Measurements from ENCODE around the gene GRIP1. TPM values are rescaled to one million over a fixed set of nuclear protein-coding genes. Genes with fewer than 3 reads are reported as not detected.
"Not testable (repeated sequence)": the region's sequence is repeated elsewhere in the genome, so short reads cannot be mapped to it uniquely, and the experiment has no call there.

Gene GRIP1
- total RNA-seq, 2 experiments from 2014 or later = 0.53 to 2.4 TPM

DNA sequence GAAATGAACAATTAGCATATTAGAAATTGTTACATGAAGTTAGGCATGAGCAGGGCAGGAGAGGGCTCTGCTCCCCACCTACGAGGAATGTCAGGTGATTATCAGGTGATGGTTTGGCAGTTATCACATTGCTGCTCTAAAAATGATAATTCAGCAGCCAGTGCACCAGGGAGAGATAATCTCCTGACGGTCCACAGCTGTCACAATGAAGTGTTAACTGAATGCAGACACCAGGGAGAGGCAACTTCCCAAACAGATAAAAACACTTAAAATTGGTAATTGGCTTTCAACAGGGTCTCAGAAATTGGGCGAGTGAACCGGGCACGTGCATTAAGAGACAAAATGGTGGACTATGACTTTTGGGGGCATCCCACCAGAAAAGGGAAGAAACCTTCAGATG is 176.0 kb downstream of the GRIP1 start:
- H3K4me3 Mint-ChIP-seq = no peak overlapping the region
- CTCF ChIA-PET = no interaction called here
- H3K36me3 Mint-ChIP-seq (ENCODE audit: low read depth) = no peaks in the 10 kb centered on the region
- ATAC-seq = no peak
- intact Hi-C loops (cut with DNase I, micrococcal nuclease) = no loop called here
- DNase-seq = no peak
- POLR2A ChIA-PET = no interaction called here
- no peaks in the 10 kb centered on the region for H3K4me1 Mint-ChIP-seq
- H3K9me3 Mint-ChIP-seq (ENCODE audit: low read depth) = no peaks in the 10 kb centered on the region
- H3K27ac Mint-ChIP-seq = no peak overlapping the region
- H3K27me3 Mint-ChIP-seq = peaks cover 2% of the 10 kb centered on the region

DNA sequence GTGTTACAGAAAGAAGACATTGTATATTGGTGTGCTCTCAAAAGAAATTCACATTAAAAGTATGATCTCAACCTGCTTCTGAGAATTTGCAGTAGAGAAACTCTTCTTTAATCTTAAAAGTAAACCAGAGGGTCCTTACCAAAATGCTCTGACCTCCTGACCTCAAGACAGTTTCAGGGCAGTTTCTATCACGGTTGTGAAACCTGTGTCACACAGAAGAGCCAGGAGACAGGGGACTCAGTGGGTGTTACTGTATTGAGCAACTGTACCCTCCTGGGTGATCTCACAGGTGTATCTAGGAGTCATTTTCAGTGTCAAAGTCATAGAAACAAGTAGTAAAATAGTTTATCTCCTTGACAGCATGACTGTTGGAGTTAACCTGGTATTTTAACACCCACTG is 178.0 kb downstream of the GRIP1 start:
- H3K36me3 Mint-ChIP-seq (ENCODE audit: low read depth) = no peaks in the 10 kb centered on the region
- H3K4me1 Mint-ChIP-seq = no peaks in the 10 kb centered on the region
- no peak overlapping the region for H3K4me3 Mint-ChIP-seq
- H3K9me3 Mint-ChIP-seq (ENCODE audit: low read depth) = no peaks in the 10 kb centered on the region
- no peak overlapping the region for H3K27ac Mint-ChIP-seq
- H3K27me3 Mint-ChIP-seq = peaks cover 2% of the 10 kb centered on the region
- POLR2A ChIA-PET = no interaction called here
- CTCF ChIA-PET = interaction anchor here (0.9 kb wide), 1 partner anchor 89 kb away, joined by 3 read pairs; no protein-coding TSS in a partner anchor
- DNase-seq = peak; percentile 6
- intact Hi-C loops (cut with DNase I, micrococcal nuclease) = no loop called here
- ATAC-seq = peak; percentile 49

DNA sequence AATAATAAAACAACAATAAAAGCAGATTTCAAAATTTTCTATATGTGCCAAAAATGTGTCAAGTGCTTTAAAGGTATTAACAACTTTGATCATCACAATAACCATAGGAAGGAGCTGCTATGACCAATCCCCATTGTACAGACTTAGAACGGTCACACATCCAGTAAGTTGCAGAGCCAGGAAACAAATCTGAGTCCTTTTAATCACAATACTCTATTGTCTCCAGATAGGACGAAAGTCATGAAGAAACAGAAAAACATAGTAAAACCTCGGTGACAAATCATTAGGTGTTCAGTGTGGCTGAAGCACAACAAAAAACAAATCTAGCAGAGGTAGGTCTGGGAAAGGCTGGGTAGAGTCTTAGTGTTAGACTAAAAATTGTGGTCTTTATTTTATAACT is 178.8 kb downstream of the GRIP1 start:
- Mint-ChIP-seq H3K9me3 (ENCODE audit: low read depth) (no peaks in the 10 kb centered on the region), H3K4me3 (no peak overlapping the region), H3K27ac (no peak overlapping the region), H3K27me3 (peaks cover 2% of the 10 kb centered on the region), H3K36me3 (ENCODE audit: low read depth) (no peaks in the 10 kb centered on the region), H3K4me1 (no peaks in the 10 kb centered on the region)
- ATAC-seq (no peak), DNase-seq (no peak)
- ChIA-PET POLR2A (no interaction called here), CTCF (no interaction called here)
- intact Hi-C loops (cut with DNase I, micrococcal nuclease) = no loop called here

DNA sequence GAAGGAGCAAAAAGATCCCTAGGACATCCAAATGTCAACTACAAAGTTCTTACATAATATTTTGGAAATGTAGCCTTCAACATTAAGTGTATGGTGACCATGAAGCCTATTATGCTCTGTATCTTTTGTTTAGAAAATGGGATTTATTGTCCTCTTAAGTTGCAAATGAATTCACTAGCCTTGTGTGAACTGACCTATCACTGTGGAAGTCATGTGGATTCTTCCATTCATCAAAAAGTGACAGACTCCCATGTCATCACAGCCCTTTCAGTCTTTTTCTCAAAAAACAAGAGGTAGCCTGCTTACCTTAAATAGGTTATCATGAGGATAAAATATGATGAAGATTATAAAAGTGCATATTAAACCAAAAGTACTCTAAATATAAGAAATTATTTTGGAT is 179.9 kb downstream of the GRIP1 start:
- no peaks in the 10 kb centered on the region for H3K4me1 Mint-ChIP-seq
- no peak overlapping the region for H3K27ac Mint-ChIP-seq
- CTCF ChIA-PET = no interaction called here
- H3K9me3 Mint-ChIP-seq (ENCODE audit: low read depth) = no peaks in the 10 kb centered on the region
- ATAC-seq (no peak), DNase-seq (no peak)
- POLR2A ChIA-PET = no interaction called here
- H3K36me3 Mint-ChIP-seq (ENCODE audit: low read depth) = no peaks in the 10 kb centered on the region
- intact Hi-C loops (cut with DNase I, micrococcal nuclease) = no loop called here
- peaks cover 2% of the 10 kb centered on the region for H3K27me3 Mint-ChIP-seq
- no peak overlapping the region for H3K4me3 Mint-ChIP-seq

DNA sequence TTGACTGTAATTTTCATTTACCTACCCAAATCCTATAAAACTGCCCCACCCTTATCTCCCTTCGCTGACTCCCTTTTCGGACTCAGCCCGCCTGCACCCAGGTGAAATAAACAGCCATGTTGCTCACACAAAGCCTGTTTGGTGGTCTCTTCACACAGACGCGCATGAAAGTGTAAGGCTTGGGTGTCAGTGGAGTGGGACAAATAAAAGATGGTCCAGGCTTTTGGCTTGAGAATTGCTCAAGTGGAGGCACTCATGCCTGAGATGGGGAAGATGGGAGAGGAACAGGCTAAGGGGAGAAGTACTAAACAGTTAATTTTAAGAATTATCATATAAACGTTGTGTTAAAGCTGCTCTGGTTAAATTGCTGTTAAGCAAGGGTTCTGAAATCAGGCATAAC is 180.8 kb downstream of the GRIP1 start:
- H3K27ac Mint-ChIP-seq; ATAC-seq; CTCF ChIA-PET; POLR2A ChIA-PET; H3K9me3 Mint-ChIP-seq (ENCODE audit: low read depth); H3K27me3 Mint-ChIP-seq; intact Hi-C loops (cut with DNase I, micrococcal nuclease); H3K36me3 Mint-ChIP-seq (ENCODE audit: low read depth); DNase-seq; H3K4me3 Mint-ChIP-seq; H3K4me1 Mint-ChIP-seq: not testable (repeated sequence)

DNA sequence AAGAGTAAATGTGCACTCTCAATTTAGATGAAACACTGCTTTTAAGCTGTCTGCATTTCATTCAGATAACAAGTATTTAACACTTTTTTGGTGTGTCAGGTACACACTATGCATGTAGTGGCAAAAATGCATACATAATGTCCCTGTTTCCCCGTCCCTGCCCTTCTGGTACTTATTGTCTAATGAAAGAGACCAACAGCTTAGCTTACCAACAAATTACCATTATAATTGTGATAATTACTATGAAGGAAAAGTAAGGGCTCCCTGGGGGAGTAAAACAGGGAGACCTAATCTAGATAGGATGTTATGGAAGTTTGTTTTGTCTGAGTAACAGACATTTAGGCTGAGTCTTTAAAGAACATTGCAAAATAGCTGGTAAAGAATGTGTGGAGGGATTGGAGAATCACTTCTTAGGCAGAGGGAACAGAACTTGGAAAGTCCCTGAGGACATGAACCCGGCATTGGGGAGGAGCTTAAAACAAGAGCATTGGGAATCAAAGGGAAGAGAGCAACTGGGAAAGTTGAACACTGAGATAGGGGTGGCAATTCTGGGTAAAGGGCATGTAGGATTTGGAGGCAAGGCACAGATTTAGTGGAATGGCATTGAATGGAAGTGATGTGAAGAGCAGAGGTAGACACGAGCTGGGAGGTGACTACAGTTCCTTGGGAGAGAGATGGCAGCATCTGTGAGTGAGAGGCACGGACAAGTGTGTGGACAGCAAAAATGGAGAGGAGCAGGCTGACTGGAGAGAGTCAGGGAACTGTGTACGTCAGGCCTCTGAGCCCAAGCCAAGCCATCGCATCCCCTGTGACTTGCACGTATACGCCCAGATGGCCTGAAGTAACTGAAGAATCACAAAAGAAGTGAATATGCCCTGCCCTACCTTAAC is 181.6 kb downstream of the GRIP1 start:
- ChIA-PET CTCF (no interaction called here), POLR2A (no interaction called here)
- ATAC-seq (no peak), DNase-seq (no peak)
- Mint-ChIP-seq H3K4me1 (no peaks in the 10 kb centered on the region), H3K4me3 (no peak overlapping the region), H3K27me3 (peaks cover 2% of the 10 kb centered on the region), H3K27ac (no peak overlapping the region), H3K36me3 (ENCODE audit: low read depth) (no peaks in the 10 kb centered on the region), H3K9me3 (ENCODE audit: low read depth) (no peaks in the 10 kb centered on the region)
- intact Hi-C loops (cut with DNase I, micrococcal nuclease) = no loop called here

DNA sequence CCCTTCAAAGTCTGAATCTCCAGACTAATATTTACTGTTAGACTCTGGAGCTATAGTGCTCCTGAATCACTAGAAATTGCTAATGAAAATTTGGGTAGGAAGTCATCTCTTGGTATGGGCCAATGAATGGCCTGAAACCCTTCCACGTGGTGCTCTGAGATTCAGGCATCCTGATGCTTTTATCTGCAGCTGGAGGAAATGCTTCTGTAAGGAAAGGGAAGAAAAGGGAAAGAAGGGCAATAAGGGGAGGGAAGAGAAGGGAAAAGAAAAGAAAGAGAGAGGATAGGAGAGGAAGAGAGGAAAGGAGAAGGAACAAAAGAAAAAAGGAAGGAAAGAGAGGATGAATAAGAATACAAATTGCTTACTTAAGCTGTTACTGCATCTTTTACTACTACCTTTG is 182.3 kb downstream of the GRIP1 start:
- Mint-ChIP-seq H3K36me3 (ENCODE audit: low read depth) (no peaks in the 10 kb centered on the region), H3K9me3 (ENCODE audit: low read depth) (no peaks in the 10 kb centered on the region), H3K27ac (no peak overlapping the region), H3K27me3 (peaks cover 2% of the 10 kb centered on the region), H3K4me3 (no peak overlapping the region), H3K4me1 (no peaks in the 10 kb centered on the region)
- ATAC-seq (no peak), DNase-seq (no peak)
- ChIA-PET POLR2A (no interaction called here), CTCF (no interaction called here)
- intact Hi-C loops (cut with DNase I, micrococcal nuclease) = no loop called here

DNA sequence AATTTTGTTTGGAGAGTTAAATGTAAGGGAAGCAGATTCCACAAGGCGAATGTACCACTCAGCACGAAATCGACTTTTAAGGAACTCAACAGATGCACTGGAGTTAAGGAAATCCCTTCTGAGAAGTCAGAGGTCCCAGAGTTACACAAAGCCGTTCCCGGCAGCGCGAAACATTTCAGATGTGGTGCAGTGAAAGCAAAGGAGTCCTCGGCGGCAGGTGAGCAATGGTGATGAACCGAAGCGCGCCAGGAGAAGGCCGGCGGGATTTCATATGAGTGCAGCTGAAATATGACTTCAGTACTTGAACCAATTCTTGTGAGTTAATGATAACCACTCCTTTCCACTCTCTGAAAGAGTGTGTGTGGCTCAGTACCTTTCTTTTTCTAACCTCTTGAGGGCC is 183.2 kb downstream of the GRIP1 start:
- Mint-ChIP-seq H3K27ac (no peak overlapping the region), H3K4me3 (no peak overlapping the region), H3K9me3 (ENCODE audit: low read depth) (no peaks in the 10 kb centered on the region), H3K4me1 (no peaks in the 10 kb centered on the region), H3K27me3 (peaks cover 2% of the 10 kb centered on the region), H3K36me3 (ENCODE audit: low read depth) (no peaks in the 10 kb centered on the region)
- CTCF ChIA-PET = interaction anchor here (1.1 kb wide), 1 partner anchor 365 kb away, joined by 3 read pairs; no protein-coding TSS in a partner anchor
- POLR2A ChIA-PET = no interaction called here
- intact Hi-C loops (cut with DNase I, micrococcal nuclease) = no loop called here
- ATAC-seq = no peak
- no peak for DNase-seq

DNA sequence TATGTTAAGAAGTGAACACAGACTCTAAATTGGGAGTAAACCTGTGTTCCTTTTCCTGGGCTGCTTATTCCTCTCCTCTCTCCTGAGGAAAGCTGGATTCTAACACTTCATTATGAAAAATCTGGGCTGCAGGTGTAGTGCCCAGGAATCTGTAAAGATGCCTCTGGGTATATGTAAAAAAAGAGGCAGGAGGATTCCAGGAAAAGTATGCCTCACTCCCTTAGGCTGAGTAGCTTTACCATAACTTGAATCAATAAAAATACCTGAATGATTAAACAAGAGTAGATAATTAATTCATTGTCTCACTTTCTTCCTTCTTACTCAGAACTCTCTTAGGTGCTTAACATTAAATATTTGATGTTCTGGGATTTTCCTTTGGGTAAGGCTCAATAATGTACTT is 185.1 kb downstream of the GRIP1 start:
- Mint-ChIP-seq H3K4me3 (no peak overlapping the region), H3K9me3 (ENCODE audit: low read depth) (peaks cover 3% of the 10 kb centered on the region), H3K27me3 (peaks cover 2% of the 10 kb centered on the region), H3K27ac (no peak overlapping the region), H3K4me1 (no peaks in the 10 kb centered on the region), H3K36me3 (ENCODE audit: low read depth) (no peaks in the 10 kb centered on the region)
- no peak for DNase-seq
- CTCF ChIA-PET = interaction anchor here (0.6 kb wide), 1 partner anchor 143 kb away, joined by 3 read pairs; no protein-coding TSS in a partner anchor
- ATAC-seq = no peak
- intact Hi-C loops (cut with DNase I, micrococcal nuclease) = no loop called here
- POLR2A ChIA-PET = no interaction called here

DNA sequence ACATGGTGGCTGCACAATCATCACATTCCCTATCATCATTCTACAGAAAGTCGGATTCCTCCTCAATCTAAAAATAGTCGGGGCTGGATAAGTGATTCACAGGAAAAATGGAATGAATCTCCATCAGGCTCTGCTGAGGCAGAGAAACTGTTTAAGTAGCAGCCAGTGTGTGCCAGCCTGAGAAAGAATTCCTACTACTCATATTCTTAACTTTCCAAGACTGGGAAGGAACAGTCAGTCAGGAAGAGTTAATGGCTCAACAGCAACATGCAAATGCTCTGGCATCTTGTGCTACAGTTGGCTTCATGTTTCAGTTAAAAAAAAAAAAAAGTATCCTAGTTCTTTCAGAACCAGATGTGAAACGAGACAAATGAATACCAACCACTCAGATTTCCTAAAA is 187.0 kb downstream of the GRIP1 start:
- DNase-seq (no peak), ATAC-seq (no peak)
- H3K4me3 Mint-ChIP-seq = no peak overlapping the region
- ChIA-PET CTCF (no interaction called here), POLR2A (no interaction called here)
- H3K27me3 Mint-ChIP-seq = no peaks in the 10 kb centered on the region
- no peaks in the 10 kb centered on the region for H3K36me3 Mint-ChIP-seq (ENCODE audit: low read depth)
- no peaks in the 10 kb centered on the region for H3K4me1 Mint-ChIP-seq
- no peak overlapping the region for H3K27ac Mint-ChIP-seq
- H3K9me3 Mint-ChIP-seq (ENCODE audit: low read depth) = peaks cover 3% of the 10 kb centered on the region
- intact Hi-C loops (cut with DNase I, micrococcal nuclease) = no loop called here

DNA sequence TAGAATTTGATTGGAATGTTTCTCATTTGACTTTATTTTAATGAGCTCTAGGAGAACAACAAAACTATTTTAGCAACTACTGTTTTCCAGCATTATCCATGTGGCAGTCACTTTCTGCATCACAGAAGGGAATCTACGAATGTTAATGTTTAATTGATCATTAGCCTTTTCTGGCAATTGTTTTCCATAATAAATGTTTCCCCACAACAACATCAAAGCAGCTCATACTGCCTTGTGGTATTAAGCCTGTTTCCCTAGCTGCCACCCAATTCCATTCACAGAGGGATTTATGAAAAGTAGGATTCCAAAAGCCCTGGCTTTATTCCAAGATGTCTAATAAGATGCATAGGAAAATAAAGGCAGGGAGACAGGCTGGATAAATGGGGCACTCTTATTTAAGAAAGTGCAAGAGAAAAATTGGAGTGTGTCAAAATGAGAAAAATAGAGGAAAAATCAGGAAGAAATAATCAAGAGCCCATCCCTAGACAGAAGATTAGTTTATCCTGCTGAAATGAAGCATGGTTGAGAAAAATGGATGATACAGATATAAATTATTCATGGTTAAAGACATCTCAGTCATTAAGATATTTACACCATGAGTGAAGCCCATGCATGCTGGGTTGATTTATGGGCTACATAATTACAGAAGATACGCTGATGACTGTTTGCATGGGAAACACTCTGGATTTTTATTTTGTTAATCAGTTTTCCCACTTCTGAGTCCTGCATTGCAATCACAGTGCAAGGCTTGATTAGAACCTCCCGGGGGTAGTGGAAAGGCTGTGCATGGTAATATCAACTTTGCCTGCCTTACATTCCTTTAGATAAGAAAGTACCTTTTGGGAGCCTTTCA is 196.3 kb downstream of the GRIP1 start:
- DNase-seq (no peak), ATAC-seq (no peak)
- H3K4me1 Mint-ChIP-seq = no peaks in the 10 kb centered on the region
- ChIA-PET CTCF (no interaction called here), POLR2A (no interaction called here)
- intact Hi-C loops (cut with DNase I, micrococcal nuclease) = no loop called here
- peaks cover 16% of the 10 kb centered on the region for H3K9me3 Mint-ChIP-seq (ENCODE audit: low read depth)
- peaks cover 1% of the 10 kb centered on the region for H3K27me3 Mint-ChIP-seq
- no peak overlapping the region for H3K4me3 Mint-ChIP-seq
- no peak overlapping the region for H3K27ac Mint-ChIP-seq
- H3K36me3 Mint-ChIP-seq (ENCODE audit: low read depth) = peaks cover 3% of the 10 kb centered on the region

DNA sequence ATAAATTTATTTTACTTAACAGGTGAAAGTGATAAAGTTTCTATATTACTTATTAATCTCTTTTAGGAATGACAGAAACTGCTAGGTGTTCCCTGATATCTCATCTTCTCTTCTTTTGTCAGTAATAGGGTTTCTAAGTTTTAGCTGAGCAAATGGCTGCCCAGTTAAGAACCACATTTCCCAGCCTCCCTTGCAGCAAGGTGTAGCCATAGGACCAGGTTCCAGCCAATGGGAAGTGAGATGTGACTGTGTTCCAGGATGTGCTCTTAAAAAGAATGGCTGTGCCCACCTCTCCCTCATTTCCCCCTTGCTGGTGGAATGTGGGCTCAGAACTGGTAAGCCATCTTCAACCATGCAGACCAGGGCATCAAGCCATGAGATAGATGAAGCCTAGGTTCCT is 210.9 kb downstream of the GRIP1 start:
- DNase-seq (no peak), ATAC-seq (peak; percentile 47)
- intact Hi-C loops (cut with DNase I, micrococcal nuclease) = no loop called here
- H3K27me3 Mint-ChIP-seq = peaks cover 8% of the 10 kb centered on the region
- no peaks in the 10 kb centered on the region for H3K9me3 Mint-ChIP-seq (ENCODE audit: low read depth)
- ChIA-PET POLR2A (no interaction called here), CTCF (no interaction called here)
- no peak overlapping the region for H3K4me3 Mint-ChIP-seq
- no peaks in the 10 kb centered on the region for H3K4me1 Mint-ChIP-seq
- no peaks in the 10 kb centered on the region for H3K36me3 Mint-ChIP-seq (ENCODE audit: low read depth)
- no peak overlapping the region for H3K27ac Mint-ChIP-seq
